A549 (cell line): ENCODE data around the gene ACSM6.

Experiments
- CTCF ChIP-seq: fragments of >200 bp; sonication (Bioruptor Twin); formaldehyde crosslinking; IDR thresholded peaks from 3 replicates; pipeline ENCODE4 v1.5.1; 2016
- MAX ChIP-seq: IDR thresholded peaks from 2 replicates; pipeline ENCODE4 v1.6.1; 2012
- POLR2A ChIP-seq: IDR thresholded peaks from 2 replicates; pipeline ENCODE4 v1.6.1; 2012; ENCODE audit warnings: mild to moderate bottlenecking, low read length

GRCh38 chr10:95262763-95263518 lies 68.9 kb downstream of the ACSM6 start:
- no peak for TF ChIP-seq POLR2A
- TF ChIP-seq MAX: no peak
- TF ChIP-seq CTCF: no peak
